ENCODE measurements around the gene EMP2.
A peak's percentile ranks its signal among the peaks of the same experiment; 100 is the strongest.
"Not testable (repeated sequence)": the region's sequence is repeated elsewhere in the genome, so short reads cannot be mapped to it uniquely, and the experiment has no call there.

EMP2 gene

GRCh38 chr16:10520869-10521578 is 59.4 kb downstream of the EMP2 start:
- no peak for DNase-seq (ENCODE audit: low read depth)

- DNase-seq (ENCODE audit: low read depth), result no peak
Observed at GRCh38 chr16:10519929-10520868, 60.2 kb downstream of the EMP2 start.

GRCh38 chr16:10519297-10519696 is 61.1 kb downstream of the EMP2 start:
- no peak for DNase-seq (ENCODE audit: low read depth)

GRCh38 chr16:10518479-10519041 is 61.8 kb downstream of the EMP2 start:
- no peak for DNase-seq (ENCODE audit: low read depth)

GRCh38 chr16:10517868-10518267 is 62.5 kb downstream of the EMP2 start:
- DNase-seq (ENCODE audit: low read depth), result no peak

- DNase-seq (ENCODE audit: low read depth), result no peak
Observed at GRCh38 chr16:10514369-10515055, 65.9 kb downstream of the EMP2 start.

- DNase-seq (ENCODE audit: low read depth), result no peak
Observed at GRCh38 chr16:10511829-10512228, 68.6 kb downstream of the EMP2 start.

GRCh38 chr16:10510279-10510678 is 70.1 kb downstream of the EMP2 start:
- no peak for DNase-seq (ENCODE audit: low read depth)

GRCh38 chr16:10509534-10510025 is 70.8 kb downstream of the EMP2 start:
- peak; percentile 9 for DNase-seq (ENCODE audit: low read depth)

- not testable (repeated sequence) for DNase-seq (ENCODE audit: low read depth)
Observed at GRCh38 chr16:10505286-10505685, 75.1 kb downstream of the EMP2 start.

GRCh38 chr16:10504404-10504885 is 76.0 kb downstream of the EMP2 start:
- no peak for DNase-seq (ENCODE audit: low read depth)

- DNase-seq (ENCODE audit: low read depth), result no peak
Observed at GRCh38 chr16:10502776-10503175, 77.6 kb downstream of the EMP2 start.

- no peak for DNase-seq (ENCODE audit: low read depth)
Observed at GRCh38 chr16:10501016-10501607, 79.3 kb downstream of the EMP2 start.

GRCh38 chr16:10500582-10500981 is 79.8 kb downstream of the EMP2 start:
- DNase-seq (ENCODE audit: low read depth), result no peak

GRCh38 chr16:10497132-10498101 is 83.0 kb downstream of the EMP2 start:
- DNase-seq (ENCODE audit: low read depth), result no peak

GRCh38 chr16:10495031-10495345 is 85.4 kb downstream of the EMP2 start:
- no peak for DNase-seq (ENCODE audit: low read depth)

GRCh38 chr16:10494343-10495030 is 85.9 kb downstream of the EMP2 start:
- DNase-seq (ENCODE audit: low read depth), result no peak

GRCh38 chr16:10493276-10493675 is 87.1 kb downstream of the EMP2 start:
- DNase-seq (ENCODE audit: low read depth), result no peak

GRCh38 chr16:10490141-10490540 is 90.3 kb downstream of the EMP2 start:
- no peak for DNase-seq (ENCODE audit: low read depth)

All from stimulated activated CD8-positive, alpha-beta memory T cell treated with anti-CD3 and anti-CD28 coated beads, Interleukin-12 subunit alpha, Interleukin-12 subunit beta, amount 100 ng/mL, for 4 hours (primary cell).